ENCODE data around the gene RASAL1.
A peak's percentile ranks its signal among the peaks of the same experiment; 100 is the strongest.

The RASAL1 gene

DNA sequence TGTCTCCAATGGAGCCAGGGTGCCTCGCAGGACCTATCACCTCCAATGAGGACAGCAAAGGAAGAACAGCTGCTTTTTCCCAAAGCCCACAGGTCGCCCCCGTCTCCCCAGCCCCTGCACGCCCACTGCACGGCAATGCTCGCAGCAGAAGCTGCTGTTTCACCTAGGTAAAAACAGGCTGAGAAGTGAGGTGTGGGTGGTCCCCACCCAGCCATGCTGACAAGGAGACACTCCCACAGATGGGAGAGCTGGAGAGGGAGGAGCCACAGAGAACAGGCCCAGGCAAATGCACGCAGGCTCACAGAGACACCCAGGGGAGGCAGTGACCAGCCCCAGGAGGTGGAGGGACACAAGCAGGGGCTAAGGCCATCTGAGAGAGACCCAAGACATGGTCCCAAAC is 24.4 kb upstream of the RASAL1 start:
- Histone ChIP-seq H3K9me3 (ENCODE audit: control insufficient read depth, low read length) (no peaks in the 10 kb centered on the region), H3K9ac (ENCODE audit: low read length) (no peak overlapping the region), H3K4me1 (ENCODE audit: control insufficient read depth, insufficient read depth, low read length) (peaks cover 11% of the 10 kb centered on the region), H3K36me3 (ENCODE audit: control insufficient read depth, insufficient read depth, low read length, severe bottlenecking) (peaks cover 48% of the 10 kb centered on the region), H3K4me3 (ENCODE audit: low read length) (no peak overlapping the region), H3K27me3 (replicated peaks; ENCODE audit: control insufficient read depth, insufficient read depth, low read length) (peaks cover 21% of the 10 kb centered on the region)
- no peak for DNase-seq (ENCODE audit: low read depth)

DNA sequence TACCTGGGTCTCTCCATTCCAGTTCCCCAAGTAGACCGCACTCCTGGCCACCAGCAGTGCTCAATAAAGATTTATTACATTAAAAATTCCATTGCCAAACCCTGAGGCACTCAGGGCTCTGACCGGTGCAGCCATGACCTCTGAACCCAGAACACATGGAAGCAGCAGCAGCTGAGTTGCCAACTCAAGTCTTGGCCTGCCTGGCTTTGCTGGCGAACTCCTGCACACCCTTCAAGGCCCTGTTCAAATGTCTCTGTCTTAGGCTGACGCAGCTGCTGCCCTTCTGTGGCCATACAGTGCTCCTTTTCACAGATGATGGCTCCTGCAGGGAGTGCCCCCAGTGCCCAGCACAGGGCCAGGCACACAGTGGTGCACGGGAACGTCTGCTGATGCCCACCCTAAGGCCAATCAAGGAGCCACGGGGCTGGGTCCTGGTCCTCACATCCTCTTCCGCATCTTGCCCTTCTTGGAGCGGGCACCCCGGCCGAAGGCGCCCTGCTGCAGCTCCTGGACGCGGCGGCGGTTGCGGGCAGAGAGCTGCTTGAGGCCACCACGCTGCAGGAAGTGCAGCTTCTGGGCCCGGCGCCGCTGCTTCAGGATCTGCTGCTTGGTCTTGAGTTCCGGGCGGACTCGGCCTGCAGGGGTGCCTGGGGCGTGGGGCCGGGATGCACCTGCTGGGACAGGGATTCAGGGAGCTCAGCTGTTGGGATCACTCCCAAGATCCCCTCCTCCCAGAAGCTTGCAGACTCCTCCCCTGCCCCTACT is 23.1 kb upstream of the RASAL1 start:
- Histone ChIP-seq H3K4me1 (ENCODE audit: control insufficient read depth, insufficient read depth, low read length) (peaks cover 14% of the 10 kb centered on the region), H3K36me3 (ENCODE audit: control insufficient read depth, insufficient read depth, low read length, severe bottlenecking) (peaks cover 43% of the 10 kb centered on the region), H3K9me3 (ENCODE audit: control insufficient read depth, low read length) (no peaks in the 10 kb centered on the region), H3K4me3 (ENCODE audit: low read length) (no peak overlapping the region), H3K27me3 (replicated peaks; ENCODE audit: control insufficient read depth, insufficient read depth, low read length) (peaks cover 25% of the 10 kb centered on the region), H3K9ac (ENCODE audit: low read length) (no peak overlapping the region)
- DNase-seq (ENCODE audit: low read depth), result no peak

DNA sequence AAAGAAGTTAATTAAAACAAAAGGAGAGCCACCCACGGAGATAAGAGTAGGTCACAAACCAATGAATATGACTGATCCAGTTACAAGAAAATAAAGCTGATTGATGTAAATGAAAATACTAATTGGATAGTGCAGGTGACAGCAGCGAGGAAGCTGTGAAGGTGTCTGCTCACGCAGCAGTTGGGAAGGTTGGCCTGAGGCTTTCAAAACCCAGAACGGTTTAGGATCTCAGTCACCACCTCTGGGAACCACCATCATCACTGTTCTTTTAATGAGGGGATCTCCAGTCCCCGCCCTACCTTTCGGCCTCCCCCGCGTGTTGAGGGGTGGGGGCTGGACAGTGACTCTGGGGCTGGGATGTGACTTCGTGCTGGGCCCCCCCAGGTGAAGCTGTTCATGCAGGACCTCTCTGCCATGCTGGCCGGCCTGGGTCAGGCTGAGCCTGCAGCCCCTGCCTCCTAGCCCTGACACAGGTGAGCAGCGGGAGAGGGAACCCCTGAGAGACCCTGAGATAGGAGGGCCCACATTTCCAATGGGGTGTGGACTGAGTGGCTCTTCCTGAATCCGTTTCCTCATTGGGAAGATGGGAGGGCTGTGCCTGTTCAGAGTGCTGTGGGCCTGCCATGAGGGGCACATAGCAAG is 21.8 kb upstream of the RASAL1 start:
- DNase-seq (ENCODE audit: low read depth), result no peak
- peaks cover 38% of the 10 kb centered on the region for H3K36me3 ChIP-seq (ENCODE audit: control insufficient read depth, insufficient read depth, low read length, severe bottlenecking)
- no peaks in the 10 kb centered on the region for H3K9me3 ChIP-seq (ENCODE audit: control insufficient read depth, low read length)
- no peak overlapping the region for H3K4me3 ChIP-seq (ENCODE audit: low read length)
- peaks cover 15% of the 10 kb centered on the region for H3K4me1 ChIP-seq (ENCODE audit: control insufficient read depth, insufficient read depth, low read length)
- peaks cover 32% of the 10 kb centered on the region for H3K27me3 ChIP-seq (replicated peaks; ENCODE audit: control insufficient read depth, insufficient read depth, low read length)
- H3K9ac ChIP-seq (ENCODE audit: low read length), result no peak overlapping the region

DNA sequence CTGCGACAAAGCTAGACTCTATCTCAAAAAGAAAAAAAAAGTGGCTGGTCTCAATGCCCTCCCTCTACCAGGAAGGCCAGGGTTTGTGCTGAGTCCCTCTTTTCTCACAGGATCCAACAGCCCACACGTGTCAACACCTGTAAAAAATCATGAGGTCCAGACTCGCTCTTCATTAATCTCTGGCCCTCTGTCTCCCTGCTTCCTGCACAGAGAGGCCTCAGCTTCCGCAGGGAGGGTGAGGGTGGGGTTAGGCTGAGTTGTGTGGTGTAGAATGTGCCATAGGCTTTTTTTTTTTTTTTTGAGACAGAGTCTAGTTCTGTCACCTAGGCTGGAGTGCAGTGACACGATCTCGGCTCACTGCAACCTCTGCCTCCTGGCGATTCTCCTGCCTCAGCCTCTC is 20.1 kb upstream of the RASAL1 start:
- peaks cover 9% of the 10 kb centered on the region for H3K4me1 ChIP-seq (ENCODE audit: control insufficient read depth, insufficient read depth, low read length)

DNA sequence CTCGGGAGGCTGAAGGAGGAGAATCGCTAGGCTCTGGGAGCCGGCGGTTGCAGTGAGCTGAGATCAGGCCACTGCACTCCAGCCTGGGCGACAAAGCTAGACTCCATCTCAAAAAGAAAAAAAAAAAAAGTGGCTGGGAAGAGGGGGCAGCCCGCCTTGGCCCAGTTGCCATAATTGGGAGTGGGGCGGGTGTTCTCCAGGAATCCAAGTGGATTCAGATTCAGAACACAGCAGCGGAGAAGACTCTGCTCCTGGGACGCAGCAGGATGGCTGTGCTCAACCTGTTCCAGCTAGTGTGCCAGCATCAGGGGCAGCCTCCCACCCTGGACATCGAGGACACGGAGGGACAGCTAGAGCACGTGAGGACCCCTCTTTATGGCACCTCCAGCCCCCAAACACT is 19.5 kb upstream of the RASAL1 start:
- Histone ChIP-seq H3K4me3 (ENCODE audit: low read length) (no peak overlapping the region), H3K9me3 (ENCODE audit: control insufficient read depth, low read length) (no peaks in the 10 kb centered on the region), H3K4me1 (ENCODE audit: control insufficient read depth, insufficient read depth, low read length) (peaks cover 9% of the 10 kb centered on the region), H3K36me3 (ENCODE audit: control insufficient read depth, insufficient read depth, low read length, severe bottlenecking) (peaks cover 30% of the 10 kb centered on the region), H3K27me3 (replicated peaks; ENCODE audit: control insufficient read depth, insufficient read depth, low read length) (peaks cover 40% of the 10 kb centered on the region), H3K9ac (ENCODE audit: low read length) (no peak overlapping the region)
- no peak for DNase-seq (ENCODE audit: low read depth)

More for the DNA sequence above, 20.1 kb upstream of the RASAL1 start:
- no peak overlapping the region for H3K9ac ChIP-seq (ENCODE audit: low read length)
- no peaks in the 10 kb centered on the region for H3K9me3 ChIP-seq (ENCODE audit: control insufficient read depth, low read length)
- H3K27me3 ChIP-seq (replicated peaks; ENCODE audit: control insufficient read depth, insufficient read depth, low read length), result peaks cover 39% of the 10 kb centered on the region
- H3K36me3 ChIP-seq (ENCODE audit: control insufficient read depth, insufficient read depth, low read length, severe bottlenecking), result peaks cover 36% of the 10 kb centered on the region
- no peak overlapping the region for H3K4me3 ChIP-seq (ENCODE audit: low read length)
- no peak for DNase-seq (ENCODE audit: low read depth)

DNA sequence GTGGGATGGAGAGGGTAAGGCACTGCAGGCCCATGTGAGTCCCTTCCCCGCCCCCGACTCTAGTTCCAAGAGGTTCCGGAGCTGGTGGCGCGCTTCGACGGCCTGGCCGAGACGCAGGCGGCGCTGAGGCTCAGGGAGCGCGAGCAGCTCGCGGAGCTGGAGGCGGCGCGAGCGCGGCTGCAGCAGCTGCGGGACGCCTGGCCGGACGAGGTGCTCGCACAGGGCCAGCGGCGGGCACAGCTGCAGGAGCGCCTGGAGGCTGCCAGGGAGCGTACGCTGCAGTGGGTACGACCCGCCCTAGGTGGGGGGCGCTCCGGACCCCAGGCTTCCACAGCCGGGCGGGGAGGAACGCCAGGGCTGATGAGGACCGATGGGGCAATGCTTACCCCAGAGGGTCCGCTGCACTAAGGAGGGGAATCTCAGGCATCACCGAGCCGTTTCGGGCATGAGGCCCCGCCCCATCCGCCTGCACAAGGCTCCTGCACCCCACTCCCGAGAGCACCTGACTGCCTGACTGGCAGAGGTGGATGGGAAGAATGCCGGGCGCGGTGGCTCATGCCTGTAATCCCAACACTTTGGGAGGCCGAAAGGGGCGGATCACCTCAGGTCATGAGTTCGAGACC is 18.9 kb upstream of the RASAL1 start:
- peak; percentile 19 for DNase-seq (ENCODE audit: low read depth)
- Histone ChIP-seq H3K36me3 (ENCODE audit: control insufficient read depth, insufficient read depth, low read length, severe bottlenecking) (peaks cover 25% of the 10 kb centered on the region), H3K4me3 (ENCODE audit: low read length) (peak overlapping the region; percentile 27), H3K9me3 (ENCODE audit: control insufficient read depth, low read length) (no peaks in the 10 kb centered on the region), H3K27me3 (replicated peaks; ENCODE audit: control insufficient read depth, insufficient read depth, low read length) (peaks cover 42% of the 10 kb centered on the region), H3K4me1 (ENCODE audit: control insufficient read depth, insufficient read depth, low read length) (peaks cover 9% of the 10 kb centered on the region), H3K9ac (ENCODE audit: low read length) (no peak overlapping the region)

DNA sequence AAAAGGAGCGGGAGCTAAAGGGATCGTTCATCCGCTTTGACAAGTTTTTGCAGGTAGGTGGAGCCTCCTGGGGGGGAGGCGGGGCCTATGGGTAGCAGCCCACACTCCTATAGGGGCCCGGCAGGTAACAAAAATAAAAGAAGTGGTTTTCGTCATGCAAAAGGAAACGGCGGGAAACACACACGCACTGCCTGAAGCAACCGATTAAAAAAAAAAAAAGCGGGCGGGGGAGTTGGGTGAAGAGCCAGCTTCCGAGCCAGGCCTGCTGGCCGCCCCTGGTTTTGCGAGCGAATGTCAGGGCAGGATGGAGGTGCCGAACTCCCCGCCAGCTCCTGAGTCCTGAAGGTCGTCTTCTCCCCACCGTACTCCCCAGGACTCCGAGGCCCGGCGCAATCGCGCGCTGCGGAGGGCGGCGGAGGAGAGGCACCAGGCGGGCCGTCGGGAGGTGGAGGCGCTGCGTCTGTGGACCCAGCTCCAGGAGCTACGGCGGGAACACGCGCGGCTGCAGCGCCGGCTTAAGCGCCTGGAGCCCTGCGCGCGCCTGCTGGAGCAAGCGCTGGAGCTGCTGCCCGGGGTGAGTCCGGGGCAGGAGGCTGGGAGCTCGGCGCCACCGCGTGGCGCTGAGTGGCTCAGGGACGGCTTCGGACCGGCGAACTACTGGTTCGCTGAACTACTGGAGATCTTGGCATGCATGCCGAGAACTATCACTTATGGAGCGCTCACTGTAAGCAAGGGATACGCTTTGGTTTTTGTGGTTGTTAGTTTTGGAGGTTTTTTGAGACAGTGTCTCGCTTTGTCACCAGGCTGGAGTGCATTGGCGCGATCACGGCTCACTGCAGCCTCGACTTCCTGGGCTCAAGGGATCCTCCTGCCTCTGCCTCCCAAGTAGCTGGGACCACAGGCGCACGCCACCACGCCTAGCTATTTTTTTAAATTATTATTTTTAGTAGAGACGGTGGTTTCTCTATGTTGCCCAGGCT is 17.6 kb upstream of the RASAL1 start:
- Histone ChIP-seq H3K36me3 (ENCODE audit: control insufficient read depth, insufficient read depth, low read length, severe bottlenecking) (peaks cover 12% of the 10 kb centered on the region), H3K9me3 (ENCODE audit: control insufficient read depth, low read length) (no peaks in the 10 kb centered on the region), H3K27me3 (replicated peaks; ENCODE audit: control insufficient read depth, insufficient read depth, low read length) (peaks cover 42% of the 10 kb centered on the region), H3K9ac (ENCODE audit: low read length) (no peak overlapping the region), H3K4me3 (ENCODE audit: low read length) (peak overlapping the region; percentile 63), H3K4me1 (ENCODE audit: control insufficient read depth, insufficient read depth, low read length) (peaks cover 9% of the 10 kb centered on the region)
- DNase-seq (ENCODE audit: low read depth), result peak; percentile 86

DNA sequence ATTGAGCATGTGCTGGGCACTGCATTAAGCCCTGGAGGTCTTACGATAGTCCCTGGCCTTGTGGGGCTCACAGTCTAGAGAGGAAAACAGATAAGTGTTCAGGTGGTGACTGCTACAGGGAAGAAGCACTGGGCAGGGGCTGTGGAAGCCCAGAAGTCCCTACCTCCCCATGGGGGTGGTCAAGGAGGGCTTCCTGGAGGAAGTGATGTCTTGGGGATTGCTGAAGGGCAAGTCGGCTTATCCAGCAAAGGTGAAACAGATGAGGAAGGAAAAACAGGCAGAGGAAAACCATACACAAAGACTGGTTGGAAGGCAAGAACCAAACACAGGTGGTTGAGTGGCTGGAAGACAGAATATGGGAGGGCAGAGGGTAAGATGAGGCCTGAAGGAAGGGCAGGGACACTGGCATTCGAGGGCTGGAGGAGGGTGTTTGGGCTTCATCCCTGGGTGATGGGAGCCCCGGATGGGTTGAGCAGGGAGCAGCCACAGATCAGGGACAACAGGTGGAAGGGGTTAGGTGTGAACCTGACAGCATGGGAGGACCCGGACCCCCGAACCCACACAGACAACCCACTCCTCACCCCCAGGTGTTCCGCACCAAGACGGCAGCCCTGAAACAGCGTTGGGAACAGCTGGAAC is 16.8 kb upstream of the RASAL1 start:
- no peak overlapping the region for H3K9ac ChIP-seq (ENCODE audit: low read length)
- peaks cover 43% of the 10 kb centered on the region for H3K27me3 ChIP-seq (replicated peaks; ENCODE audit: control insufficient read depth, insufficient read depth, low read length)
- peak overlapping the region; percentile 63 for H3K4me3 ChIP-seq (ENCODE audit: low read length)
- peaks cover 4% of the 10 kb centered on the region for H3K36me3 ChIP-seq (ENCODE audit: control insufficient read depth, insufficient read depth, low read length, severe bottlenecking)
- H3K4me1 ChIP-seq (ENCODE audit: control insufficient read depth, insufficient read depth, low read length), result peaks cover 9% of the 10 kb centered on the region
- no peak for DNase-seq (ENCODE audit: low read depth)
- peaks cover 3% of the 10 kb centered on the region for H3K9me3 ChIP-seq (ENCODE audit: control insufficient read depth, low read length)

DNA sequence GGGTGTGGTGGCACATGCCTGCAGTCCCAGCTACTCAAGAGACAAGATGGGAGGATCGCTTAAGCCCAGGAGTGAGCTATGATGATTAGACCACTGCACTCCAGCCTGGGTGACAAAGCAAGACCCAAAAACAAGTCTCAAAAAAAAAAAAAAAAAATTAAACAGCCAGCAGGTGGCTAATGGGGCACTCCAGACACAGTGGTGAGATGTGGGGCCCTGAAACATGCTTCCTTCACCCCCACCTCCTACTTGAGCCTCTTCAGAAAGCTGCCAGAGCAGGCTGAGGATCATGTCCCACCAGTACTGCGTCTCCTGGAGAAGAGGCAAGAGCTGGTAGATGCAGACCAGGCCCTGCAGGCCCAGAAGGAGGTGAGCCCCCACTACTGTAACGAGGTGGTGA is 16.1 kb upstream of the RASAL1 start:
- Histone ChIP-seq H3K9me3 (ENCODE audit: control insufficient read depth, low read length) (peaks cover 8% of the 10 kb centered on the region), H3K27me3 (replicated peaks; ENCODE audit: control insufficient read depth, insufficient read depth, low read length) (peaks cover 42% of the 10 kb centered on the region), H3K36me3 (ENCODE audit: control insufficient read depth, insufficient read depth, low read length, severe bottlenecking) (no peaks in the 10 kb centered on the region), H3K4me3 (ENCODE audit: low read length) (no peak overlapping the region), H3K9ac (ENCODE audit: low read length) (no peak overlapping the region), H3K4me1 (ENCODE audit: control insufficient read depth, insufficient read depth, low read length) (peaks cover 9% of the 10 kb centered on the region)
- DNase-seq (ENCODE audit: low read depth), result no peak

DNA sequence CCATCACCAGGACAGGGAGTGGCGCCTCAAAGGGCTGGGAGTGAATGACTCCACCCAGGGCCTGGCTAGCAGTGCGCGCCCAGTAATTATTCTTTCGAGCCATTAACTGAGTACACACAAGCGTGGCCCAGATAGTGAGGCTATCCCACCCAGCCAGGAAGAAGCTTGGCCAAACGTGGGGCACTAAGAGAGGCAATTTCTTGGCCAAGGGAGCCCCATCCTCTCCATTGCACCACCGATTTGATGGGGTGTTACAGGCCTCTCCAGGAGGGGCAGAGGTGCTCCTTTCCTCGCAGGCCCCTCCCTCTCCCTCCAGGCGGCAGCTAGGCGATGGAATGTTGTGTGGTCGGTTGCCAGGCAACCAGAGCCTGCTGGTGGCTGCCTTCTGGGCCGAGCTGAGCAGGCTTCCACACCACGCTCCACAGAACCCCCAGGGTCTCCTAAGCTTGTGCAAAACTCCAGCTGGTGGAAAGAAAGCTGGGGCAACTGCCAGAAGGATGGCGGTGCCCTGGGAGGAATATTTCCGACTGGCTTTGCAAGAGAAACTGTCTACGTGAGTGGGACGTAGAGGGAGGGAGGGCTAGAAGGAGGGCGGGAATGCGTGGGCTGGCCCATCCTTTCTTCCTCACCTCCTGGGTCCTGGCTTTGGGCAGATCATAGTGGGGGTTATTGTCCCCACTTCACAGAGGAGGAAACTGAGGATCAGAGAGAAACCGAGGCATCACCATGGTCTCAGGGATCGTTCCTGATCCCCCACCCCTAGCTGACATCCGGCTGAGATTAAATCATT is 14.0 kb upstream of the RASAL1 start, which contains the start of gene CFAP73:
Gene CFAP73, plus strand, starts transcription at position 364 of the 790 bp plus-strand sequence. Its CDS starts 134 bp downstream, at position 498.
- no peak within 1 kb of the TSS for H3K9ac ChIP-seq (ENCODE audit: low read length)
- peak; percentile 81 for DNase-seq (ENCODE audit: low read depth)

More for the DNA sequence above, 14.0 kb upstream of the RASAL1 start, which contains the start of gene CFAP73:
- H3K4me1 ChIP-seq (ENCODE audit: control insufficient read depth, insufficient read depth, low read length), result peaks cover 14% of the 10 kb centered on the region
- no peaks in the 10 kb centered on the region for H3K36me3 ChIP-seq (ENCODE audit: control insufficient read depth, insufficient read depth, low read length, severe bottlenecking)
- peaks cover 26% of the 10 kb centered on the region for H3K27me3 ChIP-seq (replicated peaks; ENCODE audit: control insufficient read depth, insufficient read depth, low read length)
- H3K9me3 ChIP-seq (ENCODE audit: control insufficient read depth, low read length), result peaks cover 8% of the 10 kb centered on the region
- no peak within 1 kb of the TSS for H3K4me3 ChIP-seq (ENCODE audit: low read length)

All from adipocyte (in vitro differentiated cells).